Fibroblast of pulmonary artery (primary cell): ENCODE data around the gene MYH10.

Experiments
- DNase-seq: peaks from one replicate; pipeline ENCODE4 v3.0.0-alpha.2; 2010; ENCODE audit warnings: low read depth
- H3K4me3 ChIP-seq: replicated peaks from 2 replicates; pipeline ENCODE4 v1.5.1; 2011; ENCODE audit warnings: low read depth, mild to moderate bottlenecking, control low read depth, low read length, moderate library complexity
- CTCF ChIP-seq: IDR thresholded peaks from 2 replicates; pipeline ENCODE4 v1.5.1; 2011; ENCODE audit warnings: mild to moderate bottlenecking, control low read depth, low read length, inconsistent platforms; ENCODE audit errors: missing control alignments

Gene MYH10

GRCh38 chr17:8430966-8431365, 199.6 kb downstream of the MYH10 start:
- no peak for TF ChIP-seq CTCF
- no peak overlapping the region for H3K4me3 ChIP-seq
- peak; percentile 88 for DNase-seq

GRCh38 chr17:8426802-8427201, 203.7 kb downstream of the MYH10 start:
- TF ChIP-seq CTCF: no peak
- DNase-seq: no peak
- no peak overlapping the region for H3K4me3 ChIP-seq

- TF ChIP-seq CTCF: no peak
- H3K4me3 ChIP-seq: no peak overlapping the region
- no peak for DNase-seq
Measured at GRCh38 chr17:8426094-8426720, 204.3 kb downstream of the MYH10 start.
